Panc1 (cell line): Measurements from ENCODE around the gene CUX1. TPM values are rescaled to one million over a fixed set of nuclear protein-coding genes. Genes with fewer than 3 reads are reported as not detected.

Experiments
- ATAC-seq: fragments of 200-7000 bp; cut with Tn5 transposase; 2 replicates; pipeline ENCODE4 v1.9.1; 2020; ENCODE audit warnings: mild to moderate bottlenecking, moderate library complexity
- BruUV-seq: library from RNA; stranded (reverse); fragments of 400-500 nt; replicated peaks from 2 replicates; lab custom pipeline; 2021; lab: Mats Ljungman, UMichigan
- CTCF ChIA-PET: fragments of 300-600 bp; sonication (Branson Sonifier 250); formaldehyde crosslinking; loops from one replicate; lab custom pipeline; 2022; ENCODE audit warnings: antibody characterized with exemption; lab: Charles Lee
- POLR2A ChIA-PET: fragments of 300-600 bp; sonication (Branson Sonifier 250); formaldehyde crosslinking; loops from one replicate; lab custom pipeline; 2022; ENCODE audit warnings: antibody characterized with exemption; lab: Charles Lee
- DNase-seq: peaks from one replicate; pipeline ENCODE4 v3.0.0-alpha.2; 2010; ENCODE audit warnings: low read depth, low spot score
- H3K27ac ChIP-seq: 2 replicates; pipeline ENCODE4 v1.5.1; 2011; ENCODE audit warnings: mild to moderate bottlenecking, low read length, inconsistent platforms
- H3K27me3 ChIP-seq: fragments of 200-500 bp; sonication (Bioruptor generic); 2 replicates; pipeline ENCODE4 v1.6.0; 2014; ENCODE audit warnings: low read length, inconsistent platforms; ENCODE audit not compliant: control insufficient read depth, insufficient read depth
- H3K36me3 ChIP-seq: fragments of 200-500 bp; sonication (Bioruptor generic); 2 replicates; pipeline ENCODE4 v1.5.1; 2014; ENCODE audit warnings: inconsistent platforms, mild to moderate bottlenecking, low read length, moderate library complexity; ENCODE audit not compliant: control insufficient read depth, insufficient read depth
- H3K4me1 ChIP-seq: 2 replicates; pipeline ENCODE4 v1.5.1; 2011; ENCODE audit warnings: inconsistent platforms, mild to moderate bottlenecking, low read length, moderate library complexity; ENCODE audit not compliant: control insufficient read depth, insufficient read depth
- H3K4me3 ChIP-seq, 2 experiments: 2 replicates each; pipeline ENCODE4 v1.5.1; 2011 to 2012; ENCODE audit warnings: low read depth in 2 of 2, low read length in 2 of 2, mild to moderate bottlenecking in 2 of 2, inconsistent platforms in 1 of 2, moderate library complexity in 1 of 2
- H3K9me3 ChIP-seq: fragments of 200-500 bp; sonication (Bioruptor generic); 2 replicates; pipeline ENCODE4 v1.5.1; 2014; ENCODE audit warnings: low read depth, mild to moderate bottlenecking, inconsistent platforms, low read length, moderate library complexity; ENCODE audit not compliant: control insufficient read depth, insufficient read depth
- CTCF ChIP-seq: fragments of 450-650 bp; IDR thresholded peaks from 2 replicates; pipeline ENCODE4 v1.5.1; 2017; ENCODE audit warnings: mild to moderate bottlenecking
- POLR2AphosphoS5 ChIP-seq: IDR thresholded peaks from 2 replicates; pipeline ENCODE4 v1.6.1; 2012; ENCODE audit warnings: mild to moderate bottlenecking, low read depth, low read length, moderate library complexity
- REST ChIP-seq, 2 experiments: IDR thresholded peaks; 2 replicates each; pipeline ENCODE4 v1.6.1; 2011 to 2012; ENCODE audit warnings: low read depth in 2 of 2, control low read depth in 1 of 2, low read length in 1 of 2, mild to moderate bottlenecking in 1 of 2, moderate library complexity in 1 of 2; ENCODE audit not compliant: insufficient read depth in 1 of 2
- SIN3A ChIP-seq: IDR thresholded peaks from 2 replicates; pipeline ENCODE4 v1.6.1; 2012; ENCODE audit warnings: low read depth, mild to moderate bottlenecking, low read length, moderate library complexity, borderline replicate concordance; ENCODE audit not compliant: insufficient read depth
- TCF7L2 ChIP-seq: IDR thresholded peaks from 2 replicates; pipeline ENCODE4 v1.6.1; 2011; ENCODE audit warnings: mild to moderate bottlenecking, low read depth, low read length, inconsistent platforms
- in situ Hi-C: cut with HindIII; loops from 2 replicates; pipeline ENCODE4 v1.10.0; 2016; ENCODE audit warnings: low sequenced_read_pairs, low pct_unique_long_range_greater_than_20kb
- intact Hi-C: fragments of 100-400 bp; cut with micrococcal nuclease; formaldehyde crosslinking; loops from one replicate; pipeline ENCODE4 v1.10.0; 2022; ENCODE audit not compliant: unreplicated experiment
- total RNA-seq: library from RNA; stranded (reverse); gene quantifications from one replicate; pipeline ENCODE4 v1.2.1, GENCODE V29; 2021; ENCODE audit not compliant: unreplicated experiment

CUX1 gene
- total RNA-seq, 1 experiment from 2014 or later = 50.9 TPM

GRCh38 chr7:102214477-102215072 is 397.1 kb downstream of the CUX1 start:
- intact Hi-C loops = no loop called here
- no peaks in the 10 kb centered on the region for H3K4me1 ChIP-seq
- no peak overlapping the region for H3K27ac ChIP-seq
- TF ChIP-seq SIN3A (no peak), CTCF (no peak), TCF7L2 (no peak), REST (IDR thresholded peaks at IDR 0.05; ENCODE audit: insufficient read depth in 1 of 2, low read depth in 2 of 2, low read length in 1 of 2) (no peak), POLR2AphosphoS5 (no peak)
- ATAC-seq = no peak
- no TSS peak for BruUV-seq
- H3K27me3 ChIP-seq = no peaks in the 10 kb centered on the region
- ChIA-PET POLR2A (interaction anchor here (0.6 kb wide), 1 partner anchor 184 kb away, joined by 3 read pairs; no protein-coding TSS in a partner anchor), CTCF (no interaction called here)
- DNase-seq = no peak
- in situ Hi-C loops = no loop called here
- no peaks in the 10 kb centered on the region for H3K9me3 ChIP-seq
- no peak overlapping the region for H3K4me3 ChIP-seq
- no peaks in the 10 kb centered on the region for H3K36me3 ChIP-seq

GRCh38 chr7:102215256-102215655 is 397.8 kb downstream of the CUX1 start:
- ATAC-seq (no peak), DNase-seq (no peak)
- no peak for TF ChIP-seq POLR2AphosphoS5
- TF ChIP-seq TCF7L2 = no peak
- no peaks in the 10 kb centered on the region for H3K27me3 ChIP-seq
- no peaks in the 10 kb centered on the region for H3K9me3 ChIP-seq
- H3K4me1 ChIP-seq = no peaks in the 10 kb centered on the region
- in situ Hi-C loops (no loop called here), intact Hi-C loops (no loop called here)
- H3K27ac ChIP-seq = no peak overlapping the region
- H3K36me3 ChIP-seq = no peaks in the 10 kb centered on the region
- BruUV-seq = no TSS peak
- CTCF ChIA-PET = no interaction called here
- POLR2A ChIA-PET = no interaction called here
- no peak overlapping the region for H3K4me3 ChIP-seq

GRCh38 chr7:102215711-102216110 is 398.3 kb downstream of the CUX1 start:
- no TSS peak for BruUV-seq
- H3K27me3 ChIP-seq = no peaks in the 10 kb centered on the region
- intact Hi-C loops = no loop called here
- no peak overlapping the region for H3K27ac ChIP-seq
- no peaks in the 10 kb centered on the region for H3K9me3 ChIP-seq
- TF ChIP-seq POLR2AphosphoS5 (no peak), REST (IDR thresholded peaks at IDR 0.05; ENCODE audit: insufficient read depth in 1 of 2, low read depth in 2 of 2, low read length in 1 of 2) (no peak), CTCF (no peak), SIN3A (no peak), TCF7L2 (no peak)
- ATAC-seq (no peak), DNase-seq (no peak)
- ChIA-PET CTCF (no interaction called here), POLR2A (interaction anchor here (0.6 kb wide), 1 partner anchor 735 kb away, joined by 6 read pairs; no protein-coding TSS in a partner anchor)
- no peaks in the 10 kb centered on the region for H3K4me1 ChIP-seq
- H3K4me3 ChIP-seq = no peak overlapping the region
- H3K36me3 ChIP-seq = no peaks in the 10 kb centered on the region
- in situ Hi-C loops = no loop called here
